Fibroblast of peridontal ligament (primary cell): ENCODE results near the gene INO80B.
A peak's percentile ranks its signal among the peaks of the same experiment; 100 is the strongest.
"Not testable (repeated sequence)": the region's sequence is repeated elsewhere in the genome, so short reads cannot be mapped to it uniquely, and the experiment has no call there.

Experiments
- DNase-seq: peaks from one replicate; pipeline ENCODE4 v3.0.0-alpha.2; 2010; ENCODE audit errors: extremely low read depth

Gene INO80B

DNA sequence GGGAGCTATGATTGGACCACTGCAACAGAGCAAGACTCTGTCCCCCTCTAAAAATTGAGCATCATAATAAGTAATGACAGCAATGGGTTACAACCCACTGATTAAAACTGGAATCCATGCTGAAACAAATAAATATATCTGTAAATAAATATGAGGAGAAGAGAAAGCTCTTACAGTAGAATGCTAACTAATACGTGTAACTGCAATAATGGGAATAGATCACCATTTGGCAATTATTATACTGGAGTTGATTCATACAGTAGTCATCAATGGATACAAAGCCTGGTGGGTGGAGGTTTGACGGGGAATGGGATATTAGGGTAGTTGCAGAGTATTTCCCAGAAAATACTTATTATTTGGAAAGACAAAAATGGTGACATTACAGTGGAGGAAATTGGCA, 6.1 kb upstream of the INO80B start:
- DNase-seq, result no peak

GRCh38 chr2:74450570-74451190, 4.2 kb upstream of the INO80B start:
- no peak for DNase-seq

- no peak for DNase-seq
Observed at GRCh38 chr2:74457129-74457548, 2.3 kb downstream of the INO80B start.

DNA sequence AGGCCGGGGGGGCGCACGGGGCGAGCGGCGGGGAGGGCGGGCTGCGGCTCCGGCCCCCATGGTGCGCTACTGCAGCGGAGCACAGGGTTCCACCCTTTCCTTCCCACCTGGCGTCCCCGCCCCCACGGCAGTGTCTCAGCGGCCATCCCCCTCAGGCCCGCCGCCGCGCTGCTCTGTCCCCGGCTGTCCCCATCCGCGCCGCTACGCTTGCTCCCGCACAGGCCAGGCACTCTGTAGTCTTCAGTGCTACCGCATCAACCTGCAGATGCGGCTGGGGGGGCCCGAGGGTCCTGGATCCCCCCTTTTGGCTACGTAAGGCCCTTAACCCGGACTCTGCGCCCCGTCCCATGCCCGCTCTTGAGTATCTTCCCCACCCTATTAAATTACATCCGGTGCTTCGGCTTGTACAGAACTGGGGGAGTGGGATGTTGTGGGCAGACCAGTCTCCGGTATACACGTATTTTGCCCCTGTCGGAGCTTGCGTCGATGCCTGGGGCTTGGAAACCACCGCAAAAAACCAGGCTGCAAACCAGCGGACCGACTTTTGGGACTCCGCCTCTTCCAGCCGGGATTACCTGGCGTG, 2.8 kb downstream of the INO80B start:
- no peak for DNase-seq

DNA sequence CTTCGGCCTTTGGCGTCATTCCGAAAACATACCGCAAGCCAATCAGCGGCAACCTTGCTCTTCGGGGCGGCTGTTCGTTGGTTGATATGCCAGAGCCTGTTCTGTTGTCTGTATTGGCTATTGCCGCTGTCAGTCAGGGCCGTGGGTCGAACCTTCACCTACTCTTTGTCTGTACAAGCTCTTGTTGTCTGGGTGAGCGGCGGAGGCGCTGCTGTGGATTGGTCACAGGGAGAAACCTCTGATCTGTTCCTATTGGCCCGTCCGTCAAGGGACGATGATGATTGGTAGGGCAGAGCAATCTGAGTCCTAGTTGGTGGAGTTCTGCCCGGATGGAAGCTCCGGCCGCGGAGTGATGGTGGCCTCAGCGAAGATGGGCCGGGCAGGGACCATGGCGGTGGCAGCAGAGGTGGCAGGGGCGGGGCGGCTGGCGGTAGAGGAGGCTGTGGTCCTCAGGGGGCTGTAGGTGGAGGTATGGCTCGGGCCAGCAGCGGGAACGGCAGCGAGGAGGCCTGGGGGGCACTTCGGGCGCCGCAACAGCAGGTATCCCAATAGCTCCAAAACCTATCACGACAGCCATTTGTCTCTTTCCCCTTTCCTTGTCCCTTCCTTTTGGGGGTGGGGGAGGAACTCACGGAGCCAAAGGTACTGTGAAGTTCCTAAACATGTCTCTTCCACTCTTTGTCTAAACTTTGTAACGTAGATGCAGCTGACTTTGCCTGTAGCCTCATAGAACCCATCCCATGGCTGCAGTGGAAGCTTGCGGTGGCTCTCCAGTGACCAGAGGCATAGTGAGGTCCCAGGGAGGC, 3.4 kb downstream of the INO80B start, which contains the start of gene WBP1:
Gene WBP1 (plus strand): TSS at position 307 of the 806 bp plus-strand sequence. CDS start 165 bp downstream, at position 472.
- peak; percentile 100 for DNase-seq

DNA sequence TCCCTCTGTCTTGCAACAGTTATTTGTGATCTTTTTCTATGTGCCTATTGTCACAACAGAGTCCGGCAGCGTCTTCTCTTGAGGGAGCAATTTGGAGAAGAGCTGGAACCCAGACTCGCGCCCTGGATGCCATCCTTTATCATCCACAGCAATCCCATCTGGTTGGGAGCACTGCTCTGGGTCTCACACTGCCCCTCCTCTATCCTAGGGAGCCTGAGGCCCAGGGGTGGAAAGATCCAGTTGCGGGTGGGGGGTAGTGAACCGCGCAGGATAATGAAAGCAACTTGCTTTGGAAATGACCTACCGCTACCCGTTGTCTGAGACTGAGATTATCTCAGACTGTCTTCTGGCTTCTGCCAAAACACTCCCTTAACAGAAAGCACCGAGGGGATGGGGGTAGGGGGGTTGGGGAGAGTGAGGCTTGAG, 4.1 kb downstream of the INO80B start:
- DNase-seq, result peak; percentile 29

DNA sequence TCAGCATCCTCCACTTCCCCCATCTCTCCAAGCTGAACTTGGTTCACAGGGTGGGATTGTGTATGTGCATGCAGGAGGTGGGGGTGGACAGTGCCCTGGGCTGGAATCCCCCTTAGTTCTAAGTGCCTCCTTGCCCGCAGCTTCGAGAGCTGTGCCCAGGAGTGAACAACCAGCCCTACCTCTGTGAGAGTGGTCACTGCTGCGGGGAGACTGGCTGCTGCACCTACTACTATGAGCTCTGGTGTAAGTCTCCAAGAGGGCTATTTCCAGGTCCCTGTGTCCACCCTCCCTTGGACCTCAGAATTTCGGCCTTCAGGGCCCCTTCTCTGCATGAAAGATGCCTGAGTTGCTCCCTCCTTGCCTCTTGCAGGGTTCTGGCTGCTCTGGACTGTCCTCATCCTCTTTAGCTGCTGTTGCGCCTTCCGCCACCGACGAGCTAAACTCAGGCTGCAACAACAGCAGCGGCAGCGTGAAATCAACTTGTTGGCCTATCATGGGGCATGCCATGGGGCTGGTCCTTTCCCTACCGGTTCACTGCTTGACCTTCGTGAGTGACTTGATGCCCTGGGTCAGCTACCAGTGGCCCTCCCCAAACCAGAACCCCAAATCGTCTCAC, 4.7 kb downstream of the INO80B start:
- not testable (repeated sequence) for DNase-seq

DNA sequence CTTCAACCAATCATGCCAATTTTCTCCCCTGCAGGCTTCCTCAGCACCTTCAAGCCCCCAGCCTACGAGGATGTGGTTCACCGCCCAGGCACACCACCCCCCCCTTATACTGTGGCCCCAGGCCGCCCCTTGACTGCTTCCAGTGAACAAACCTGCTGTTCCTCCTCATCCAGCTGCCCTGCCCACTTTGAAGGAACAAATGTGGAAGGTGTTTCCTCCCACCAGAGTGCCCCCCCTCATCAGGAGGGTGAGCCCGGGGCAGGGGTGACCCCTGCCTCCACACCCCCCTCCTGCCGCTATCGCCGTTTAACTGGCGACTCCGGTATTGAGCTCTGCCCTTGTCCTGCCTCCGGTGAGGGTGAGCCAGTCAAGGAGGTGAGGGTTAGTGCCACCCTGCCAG, 5.3 kb downstream of the INO80B start:
- not testable (repeated sequence) for DNase-seq

DNA sequence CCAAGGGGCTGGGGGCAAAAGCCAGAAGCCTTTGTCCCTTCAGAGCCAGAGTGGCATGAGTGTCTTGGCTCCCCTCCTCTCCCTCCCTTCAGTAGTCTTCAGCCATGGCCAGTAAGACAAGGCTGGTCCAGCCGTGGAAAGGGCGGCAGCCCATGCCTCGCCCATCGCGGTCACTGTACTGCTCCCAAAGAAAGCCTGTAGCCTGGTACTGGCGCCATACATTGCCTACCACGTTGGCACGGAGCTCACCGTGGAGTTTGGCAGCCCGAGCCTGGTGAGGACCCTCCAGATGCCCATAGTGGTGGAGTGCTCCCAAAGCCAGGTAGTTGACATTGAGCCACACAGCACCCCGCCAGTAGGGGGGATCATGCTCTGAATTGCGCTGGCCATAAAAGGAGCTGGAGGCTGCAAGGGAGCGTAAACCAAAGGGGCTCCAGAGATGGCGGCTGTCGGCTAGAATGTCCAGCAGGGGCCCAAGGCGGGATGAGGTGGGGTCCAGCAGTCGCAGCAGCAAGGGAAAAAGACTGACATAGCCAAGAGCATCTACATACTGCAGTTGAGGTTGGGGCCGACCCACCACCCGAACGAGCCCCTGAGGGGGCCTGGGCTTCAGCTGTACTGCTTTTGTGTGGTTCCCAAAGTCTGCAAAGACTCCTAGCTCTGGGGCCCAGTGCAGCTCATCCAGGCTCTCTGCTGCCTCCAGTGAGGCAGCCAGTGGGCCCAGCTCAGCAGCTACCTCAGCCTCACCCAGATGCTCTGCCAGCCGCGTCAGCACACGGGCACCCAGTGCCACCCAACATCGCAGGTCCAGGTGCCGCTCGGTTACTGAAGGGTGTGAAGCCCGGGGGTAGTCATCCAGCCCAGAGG, 6.5 kb downstream of the INO80B start:
- DNase-seq, result no peak

GRCh38 chr2:74462054-74462785, 7.3 kb downstream of the INO80B start:
- no peak for DNase-seq

DNA sequence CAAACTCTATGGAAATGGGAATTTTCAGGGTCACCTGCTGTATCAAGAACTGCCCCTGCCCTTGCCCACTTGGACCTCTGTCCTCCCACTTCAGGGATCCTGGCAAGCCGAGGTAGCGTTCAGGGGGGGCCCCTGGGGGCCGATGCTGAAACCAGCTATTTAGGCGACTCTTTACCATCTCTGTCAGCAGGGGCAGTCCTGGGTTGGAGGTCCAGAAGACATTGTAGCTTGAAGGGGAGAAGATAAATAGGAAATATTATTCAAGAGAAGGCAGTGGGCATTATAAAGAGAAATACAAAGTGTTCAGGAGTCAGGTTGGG, 7.9 kb downstream of the INO80B start:
- no peak for DNase-seq

DNA sequence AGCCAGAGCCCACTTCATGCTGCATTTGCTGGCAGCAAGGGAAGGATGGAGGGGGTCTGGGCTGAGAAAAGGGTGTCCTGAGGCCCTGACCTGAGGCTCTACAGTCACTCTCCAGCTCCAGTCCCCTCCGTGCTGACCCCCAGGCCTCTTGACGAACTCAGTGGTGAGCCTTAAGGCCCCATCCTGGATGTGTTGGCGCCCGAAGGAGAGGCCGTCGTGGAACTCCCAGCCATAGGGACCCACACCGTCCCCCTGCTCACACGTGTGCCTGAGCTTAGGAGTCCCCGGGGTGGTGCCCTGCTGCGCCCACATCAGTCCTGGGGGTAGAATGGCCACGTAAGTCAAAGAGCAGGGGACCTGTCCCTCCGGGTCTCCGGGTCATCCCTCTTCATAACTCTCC, 9.5 kb downstream of the INO80B start:
- DNase-seq, result no peak

- DNase-seq, result not testable (repeated sequence)
Observed at GRCh38 chr2:74470742-74471141, 15.9 kb downstream of the INO80B start.

GRCh38 chr2:74471332-74472065, 16.6 kb downstream of the INO80B start:
- DNase-seq, result no peak

DNA sequence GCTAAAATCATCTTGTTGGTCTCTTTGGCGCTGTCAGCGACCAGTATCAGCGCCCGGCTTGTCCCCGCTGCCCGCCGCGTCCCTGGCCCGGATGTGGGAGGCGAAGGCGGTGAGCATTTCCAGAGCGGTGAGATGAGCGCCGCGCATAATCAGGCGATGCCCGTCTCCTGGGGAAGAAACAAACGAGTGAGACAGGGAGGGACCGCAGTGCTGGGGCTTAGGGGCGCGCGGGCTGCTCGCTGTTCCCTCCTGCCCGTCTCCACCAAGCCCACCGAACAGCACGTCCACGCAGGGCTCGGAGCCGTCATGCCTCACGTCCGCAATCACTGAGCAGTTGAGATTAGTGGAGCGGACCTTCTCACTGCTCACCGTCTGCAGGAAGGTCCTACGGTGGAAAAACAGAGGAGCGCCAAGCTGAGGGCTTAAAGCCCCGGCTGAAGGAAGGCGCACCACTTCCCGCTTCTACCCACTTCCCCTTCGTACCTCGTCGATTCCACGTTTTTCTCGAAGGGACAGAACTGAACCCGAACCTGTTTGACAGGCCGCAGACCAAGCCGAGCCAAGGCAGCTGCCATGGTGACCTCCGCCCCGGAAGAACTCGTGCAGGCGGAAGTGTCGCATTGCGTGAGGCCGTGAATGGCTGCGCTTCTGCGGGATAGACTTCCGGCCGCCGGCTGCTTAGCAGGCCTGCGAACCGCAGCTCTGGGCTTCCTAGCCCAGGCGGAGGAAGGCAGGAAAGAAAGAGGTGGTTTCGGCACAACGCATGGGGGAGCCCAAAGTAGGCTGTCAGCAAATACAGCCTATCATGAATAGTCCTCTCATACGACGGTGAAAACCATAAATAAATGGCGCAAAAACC, 17.4 kb downstream of the INO80B start, which contains the start of gene MRPL53:
Gene MRPL53 (minus strand): TSS at position 595 of the 859 bp plus-strand sequence. CDS start 20 bp downstream, at position 575.
- DNase-seq, result peak; percentile 92

DNA sequence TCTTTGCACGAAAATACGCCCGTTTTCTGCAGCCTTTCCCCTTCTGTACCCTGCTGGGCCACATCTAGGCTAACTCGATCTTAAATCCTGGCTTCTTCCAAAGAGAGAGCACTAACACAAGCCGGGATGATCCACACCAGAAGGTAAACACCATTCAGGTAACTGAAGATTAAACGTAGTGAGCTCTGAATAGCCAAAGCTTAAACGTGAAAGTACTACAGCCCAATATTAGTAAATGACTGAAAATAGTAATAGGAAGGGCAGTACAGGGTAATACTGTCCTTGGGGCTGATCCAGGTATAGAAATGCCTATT, 18.0 kb downstream of the INO80B start:
- no peak for DNase-seq

- DNase-seq, result no peak
Observed at GRCh38 chr2:74474481-74474880, 19.6 kb downstream of the INO80B start.

DNA sequence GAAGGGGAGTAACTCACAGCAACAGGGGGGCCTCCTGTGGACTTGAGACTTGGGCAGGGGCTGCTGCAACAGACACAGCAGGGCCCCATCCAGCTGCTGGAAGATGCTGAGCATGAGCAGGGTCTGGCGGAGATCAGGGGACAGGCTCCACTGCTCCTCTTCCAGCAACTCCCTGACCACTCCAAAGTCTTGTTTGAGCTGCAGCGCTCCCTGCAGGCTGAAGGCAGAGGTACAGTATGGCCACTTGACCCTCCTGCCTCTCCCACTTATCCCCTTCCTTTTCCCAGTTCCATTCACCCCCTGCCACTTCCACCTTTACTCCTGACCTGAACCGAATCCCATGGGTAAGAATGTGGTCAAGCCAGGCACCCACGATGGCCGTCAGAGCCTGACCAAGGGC, 20.0 kb downstream of the INO80B start:
- DNase-seq, result no peak

- no peak for DNase-seq
Observed at GRCh38 chr2:74481431-74481830, 26.5 kb downstream of the INO80B start.
